ENCODE measurements around the gene SORCS1. TPM values are rescaled to one million over a fixed set of nuclear protein-coding genes. Genes with fewer than 3 reads are reported as not detected.

Gene SORCS1
- total RNA-seq, 1 experiment from 2014 or later = 1.7 TPM

- Histone ChIP-seq H4K91ac (ENCODE audit: insufficient read length, low read depth, low read length) (no peak overlapping the region), H3K9me3 (ENCODE audit: control insufficient read depth, low read depth, low read length) (no peaks in the 10 kb centered on the region), H4K5ac (ENCODE audit: insufficient read length, low read depth, low read length) (no peak overlapping the region), H3K23me2 (ENCODE audit: insufficient read length, low read depth, low read length, poor library complexity, severe bottlenecking) (no peaks in the 10 kb centered on the region), H3T11ph (ENCODE audit: low read length) (no peak overlapping the region), H3K4me1 (ENCODE audit: insufficient read depth, low read length) (no peaks in the 10 kb centered on the region; the same call in 1 of the 2 replicates), H2AK5ac (ENCODE audit: insufficient read length, low read length) (no peak overlapping the region), H3K27ac (ENCODE audit: insufficient read length, low read depth, low read length) (no peak overlapping the region), H2BK20ac (ENCODE audit: low read depth, low read length, poor library complexity, severe bottlenecking) (no peak overlapping the region), H2AFZ (ENCODE audit: low read length) (no peak overlapping the region), H3K18ac (ENCODE audit: insufficient read length, low read depth, low read length) (no peak overlapping the region), H2BK5ac (ENCODE audit: insufficient read length, low read length) (no peak overlapping the region), H4K8ac (replicated peaks; ENCODE audit: insufficient read length, low read depth, low read length) (no peak overlapping the region), H3K79me1 (ENCODE audit: insufficient read depth, low read depth, low read length, poor library complexity, severe bottlenecking) (no peaks in the 10 kb centered on the region), H3K27me3 (ENCODE audit: insufficient read depth, low read length) (no peaks in the 10 kb centered on the region), H3K9ac (ENCODE audit: extremely low read depth, insufficient read length, low read length) (no peak overlapping the region), H4K20me1 (ENCODE audit: control insufficient read depth, insufficient read depth, insufficient read length) (no peaks in the 10 kb centered on the region), H2BK15ac (ENCODE audit: low read depth, low read length) (no peak overlapping the region), H3K79me2 (ENCODE audit: insufficient read depth, low read length) (no peaks in the 10 kb centered on the region), H3K4ac (ENCODE audit: low read depth, low read length) (no peak overlapping the region), H3K56ac (ENCODE audit: insufficient read length, low read depth, low read length) (no peak overlapping the region), H2BK120ac (ENCODE audit: low read depth, low read length, poor library complexity, severe bottlenecking) (no peak overlapping the region), H3K4me2 (ENCODE audit: insufficient read depth, insufficient read length, low read length) (no peak overlapping the region), H2BK12ac (ENCODE audit: insufficient read length, low read depth, low read length) (no peak overlapping the region), H3K23ac (ENCODE audit: insufficient read length, low read depth, low read length) (no peak overlapping the region), H3K14ac (ENCODE audit: insufficient read depth, low read length) (no peak overlapping the region)
- H3K27ac Mint-ChIP-seq = no peak overlapping the region
- no peak overlapping the region for H3K4me3 Mint-ChIP-seq
- no peaks in the 10 kb centered on the region for H3K27me3 Mint-ChIP-seq (ENCODE audit: low read depth)
- TF ChIP-seq, protein P1, sequence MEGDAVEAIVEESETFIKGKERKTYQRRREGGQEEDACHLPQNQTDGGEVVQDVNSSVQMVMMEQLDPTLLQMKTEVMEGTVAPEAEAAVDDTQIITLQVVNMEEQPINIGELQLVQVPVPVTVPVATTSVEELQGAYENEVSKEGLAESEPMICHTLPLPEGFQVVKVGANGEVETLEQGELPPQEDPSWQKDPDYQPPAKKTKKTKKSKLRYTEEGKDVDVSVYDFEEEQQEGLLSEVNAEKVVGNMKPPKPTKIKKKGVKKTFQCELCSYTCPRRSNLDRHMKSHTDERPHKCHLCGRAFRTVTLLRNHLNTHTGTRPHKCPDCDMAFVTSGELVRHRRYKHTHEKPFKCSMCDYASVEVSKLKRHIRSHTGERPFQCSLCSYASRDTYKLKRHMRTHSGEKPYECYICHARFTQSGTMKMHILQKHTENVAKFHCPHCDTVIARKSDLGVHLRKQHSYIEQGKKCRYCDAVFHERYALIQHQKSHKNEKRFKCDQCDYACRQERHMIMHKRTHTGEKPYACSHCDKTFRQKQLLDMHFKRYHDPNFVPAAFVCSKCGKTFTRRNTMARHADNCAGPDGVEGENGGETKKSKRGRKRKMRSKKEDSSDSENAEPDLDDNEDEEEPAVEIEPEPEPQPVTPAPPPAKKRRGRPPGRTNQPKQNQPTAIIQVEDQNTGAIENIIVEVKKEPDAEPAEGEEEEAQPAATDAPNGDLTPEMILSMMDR (conservative IDR thresholded peaks at IDR 0.05) = no peak
- WGBS (ENCODE audit: extremely low coverage, insufficient read length, low lambda C conversion rate) = no CpG with 5 or more reads among the region's 6 CpGs
- no peak for DNase-seq
- H3K4me1 Mint-ChIP-seq = peaks cover 7 to 11% of the 10 kb centered on the region in 2 experiments
- H3K36me3 Mint-ChIP-seq (ENCODE audit: insufficient read depth in 1 of 3, low read depth in 3 of 3) = no peaks in the 10 kb centered on the region
- H3K9me3 Mint-ChIP-seq = no peaks in the 10 kb centered on the region
Measured at GRCh38 chr10:107129000-107129399, 35.5 kb downstream of the SORCS1 start.

All from H9 (cell line).